ENCODE results near the gene MTFR2. TPM values are rescaled to one million over a fixed set of nuclear protein-coding genes. Genes with fewer than 3 reads are reported as not detected.
A peak's percentile ranks its signal among the peaks of the same experiment; 100 is the strongest.

Gene MTFR2
- total and polyA plus RNA-seq, 2 donors (not counting 3 experiments of a cell fraction or from before 2014, with no cell fraction given), result 7.7 to 8.7 TPM

DNA sequence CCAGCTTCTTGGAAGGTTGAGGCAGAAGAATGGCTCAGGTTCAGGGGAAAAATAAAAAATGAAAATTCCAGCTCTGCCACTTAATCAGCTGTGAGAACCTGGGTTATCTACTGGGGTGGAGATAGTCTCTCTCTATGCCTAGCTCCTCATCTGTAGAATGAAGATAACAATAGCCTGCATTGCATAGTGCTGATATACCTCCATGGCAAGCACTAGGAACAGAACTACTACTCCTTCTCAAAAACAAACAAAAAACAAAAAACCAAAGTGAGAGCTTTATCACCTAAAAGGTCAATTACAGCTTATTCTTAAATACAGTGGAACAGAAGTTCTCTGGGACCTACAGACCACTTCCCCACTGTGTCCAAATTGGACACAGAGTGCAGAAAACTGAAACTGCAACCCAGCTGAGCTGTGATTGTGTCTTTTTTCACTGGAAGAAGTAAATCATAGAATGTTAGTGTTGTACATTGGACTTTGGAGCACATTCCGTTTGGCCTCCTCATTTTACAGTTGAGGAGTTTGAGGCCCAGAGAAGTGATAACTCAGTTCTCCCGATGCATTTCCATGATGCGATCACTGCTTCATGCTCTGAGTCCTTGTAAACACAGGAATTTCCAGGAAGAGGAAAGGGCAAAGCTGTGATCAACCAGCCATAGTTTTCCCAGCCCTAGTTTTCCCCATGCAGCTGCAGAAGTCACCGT is 23.3 kb downstream of the MTFR2 start:
- FAIRE-seq, result no peak
- no peak overlapping the region for H2AFZ ChIP-seq (ENCODE audit: low read depth, low read length)
- BruUV-seq (replicated peaks), result no TSS peak
- ChIA-PET CTCF (interaction anchor here (0.6 to 3.8 kb wide), 42 partner anchors 8 to 1082 kb away, joined by 3 to 113 read pairs (median 4); no protein-coding TSS in a partner anchor), POLR2A (interaction anchor here (0.6 kb wide), 1 partner anchor 196 kb away, joined by 7 read pairs; no protein-coding TSS in a partner anchor)
- no peaks in the 10 kb centered on the region for H3K27me3 ChIP-seq (ENCODE audit: control insufficient read depth in 2 of 2, insufficient read depth in 2 of 2, low read length in 2 of 2)
- no peak for DNase-seq (ENCODE audit: low read depth, low spot score)
- H3K36me3 ChIP-seq (ENCODE audit: control insufficient read depth in 2 of 2, extremely low read depth in 1 of 2, insufficient read depth in 2 of 2, low read length in 2 of 2), result no peaks in the 10 kb centered on the region
- no peak overlapping the region for H3K4me3 ChIP-seq (replicated peaks in 1 of 3; ENCODE audit: insufficient read depth in 1 of 3, low read depth in 1 of 3, low read length in 3 of 3)
- H3K9ac ChIP-seq (replicated peaks; ENCODE audit: extremely low read depth, insufficient read depth, low read length), result no peak overlapping the region
- no peaks in the 10 kb centered on the region for H3K9me3 ChIP-seq (replicated peaks; ENCODE audit: control insufficient read depth, insufficient read depth, low read length)
- peak overlapping the region; percentile 31 for H3K4me2 ChIP-seq (ENCODE audit: insufficient read depth, low read length)
- H3K9me1 ChIP-seq (replicated peaks; ENCODE audit: control insufficient read depth, extremely low read depth, insufficient read depth, low read length), result no peaks in the 10 kb centered on the region
- H3K4me1 ChIP-seq (ENCODE audit: control insufficient read depth, extremely low read depth, insufficient read depth, low read length), result no peaks in the 10 kb centered on the region
- no peak overlapping the region for H3K27ac ChIP-seq (ENCODE audit: insufficient read depth, low read depth, low read length)
- no peak for TF ChIP-seq EZH2 (IDR thresholded peaks at IDR 0.05; ENCODE audit: borderline replicate concordance, low read depth, low read length, severe bottlenecking)
- no peak for TF ChIP-seq POLR2AphosphoS5 (IDR thresholded peaks at IDR 0.05; ENCODE audit: insufficient read depth, low read depth, low read length)
- no peak for TF ChIP-seq FOS (IDR thresholded peaks at IDR 0.05; ENCODE audit: borderline replicate concordance, insufficient read depth, low read length)
- TF ChIP-seq MYC (IDR thresholded peaks at IDR 0.05; ENCODE audit: low read depth, low read length), result no peak
- TF ChIP-seq, protein P1, sequence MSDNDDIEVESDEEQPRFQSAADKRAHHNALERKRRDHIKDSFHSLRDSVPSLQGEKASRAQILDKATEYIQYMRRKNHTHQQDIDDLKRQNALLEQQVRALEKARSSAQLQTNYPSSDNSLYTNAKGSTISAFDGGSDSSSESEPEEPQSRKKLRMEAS (IDR thresholded peaks at IDR 0.05; ENCODE audit: insufficient read depth, insufficient read length), result no peak
- no peak for TF ChIP-seq POLR2A (IDR thresholded peaks at IDR 0.05; ENCODE audit: low read depth, low read length)
- TF ChIP-seq GATA2 (IDR thresholded peaks at IDR 0.05; ENCODE audit: insufficient read depth, insufficient read length, low read depth, low read length), result no peak
- no peak for TF ChIP-seq JUN (IDR thresholded peaks at IDR 0.05; ENCODE audit: borderline replicate concordance, insufficient read depth, insufficient read length, low read depth)
- TF ChIP-seq, protein P2, sequence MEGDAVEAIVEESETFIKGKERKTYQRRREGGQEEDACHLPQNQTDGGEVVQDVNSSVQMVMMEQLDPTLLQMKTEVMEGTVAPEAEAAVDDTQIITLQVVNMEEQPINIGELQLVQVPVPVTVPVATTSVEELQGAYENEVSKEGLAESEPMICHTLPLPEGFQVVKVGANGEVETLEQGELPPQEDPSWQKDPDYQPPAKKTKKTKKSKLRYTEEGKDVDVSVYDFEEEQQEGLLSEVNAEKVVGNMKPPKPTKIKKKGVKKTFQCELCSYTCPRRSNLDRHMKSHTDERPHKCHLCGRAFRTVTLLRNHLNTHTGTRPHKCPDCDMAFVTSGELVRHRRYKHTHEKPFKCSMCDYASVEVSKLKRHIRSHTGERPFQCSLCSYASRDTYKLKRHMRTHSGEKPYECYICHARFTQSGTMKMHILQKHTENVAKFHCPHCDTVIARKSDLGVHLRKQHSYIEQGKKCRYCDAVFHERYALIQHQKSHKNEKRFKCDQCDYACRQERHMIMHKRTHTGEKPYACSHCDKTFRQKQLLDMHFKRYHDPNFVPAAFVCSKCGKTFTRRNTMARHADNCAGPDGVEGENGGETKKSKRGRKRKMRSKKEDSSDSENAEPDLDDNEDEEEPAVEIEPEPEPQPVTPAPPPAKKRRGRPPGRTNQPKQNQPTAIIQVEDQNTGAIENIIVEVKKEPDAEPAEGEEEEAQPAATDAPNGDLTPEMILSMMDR (IDR thresholded peaks at IDR 0.05; ENCODE audit: extremely low read depth in 1 of 2, insufficient read depth in 1 of 2, low read depth in 1 of 2, low read length in 2 of 2), result no peak
- intact Hi-C loops (cut with micrococcal nuclease), result loop anchor here (1.0 to 2.0 kb wide), 7 partner anchors 90 to 776 kb away; no protein-coding TSS in a partner anchor
- dilution Hi-C loops (cut with MboI; ENCODE audit: extremely low pct_ligation_motif_present, low sequenced_read_pairs), result no loop called here
- no peaks in the 10 kb centered on the region for H3K79me2 ChIP-seq (ENCODE audit: control insufficient read depth, insufficient read depth, low read length)
- H4K20me1 ChIP-seq (replicated peaks; ENCODE audit: control insufficient read depth, extremely low read depth, insufficient read depth, low read length), result no peaks in the 10 kb centered on the region
